GM12878 (cell line): Measurements from ENCODE around the gene CNIH1.

ENCODE experiments used
- CTCF ChIP-seq, 3 experiments: IDR thresholded peaks in 2 of 3; conservative IDR thresholded peaks in 1 of 3; 2 replicates each; pipeline ENCODE4 v1.5.1; 2011; ENCODE audit warnings: low read depth in 3 of 3, low read length in 3 of 3, mild to moderate bottlenecking in 3 of 3, control low read depth in 2 of 3, moderate library complexity in 2 of 3, inconsistent platforms in 1 of 3, mixed read lengths in 1 of 3; ENCODE audit not compliant: control insufficient read depth in 2 of 3, insufficient read depth in 1 of 3; ENCODE audit errors: extremely low read depth in 1 of 3
- EZH2 ChIP-seq: IDR thresholded peaks from 2 replicates; pipeline ENCODE4 v1.6.1; 2012; ENCODE audit warnings: low read depth, mild to moderate bottlenecking, control low read depth, inconsistent platforms, low read length, borderline replicate concordance; ENCODE audit not compliant: control insufficient read depth
- HCFC1 ChIP-seq: fragments of 150-350 bp; IDR thresholded peaks from 2 replicates; pipeline ENCODE4 v1.6.1; 2014; ENCODE audit warnings: low read length
- MAX ChIP-seq: IDR thresholded peaks from 2 replicates; pipeline ENCODE4 v1.6.1; 2012; ENCODE audit warnings: low read depth, low read length, improper control_type of control experiment
- POLR2A ChIP-seq: IDR thresholded peaks from 2 replicates; pipeline ENCODE4 v1.6.1; 2011; ENCODE audit warnings: low read depth, mild to moderate bottlenecking, low read length
- RBBP5 ChIP-seq: fragments of 200-600 bp; sonication (generic); conservative IDR thresholded peaks from 2 replicates; pipeline ENCODE4 v1.6.1; 2016
- RFX5 ChIP-seq: IDR thresholded peaks from 2 replicates; pipeline ENCODE4 v1.6.1; 2011; ENCODE audit warnings: low read depth, low read length, improper control_type of control experiment
- SP1 ChIP-seq: IDR thresholded peaks from one replicate; pipeline ENCODE4 v1.6.1; 2011; ENCODE audit warnings: low read depth, low read length
- SREBF1 ChIP-seq: IDR thresholded peaks from 2 replicates; pipeline ENCODE4 v1.6.1; 2012; ENCODE audit warnings: mild to moderate bottlenecking, low read length
- ZBTB40 ChIP-seq: fragments of 450-650 bp; IDR thresholded peaks from 2 replicates; pipeline ENCODE4 v1.6.1; 2016; ENCODE audit warnings: mild to moderate bottlenecking, moderate library complexity, borderline replicate concordance

- TF ChIP-seq CTCF (IDR thresholded peaks at IDR 0.05 in 2 of 3, conservative IDR thresholded peaks at IDR 0.05 in 1 of 3; ENCODE audit: control insufficient read depth in 2 of 3, extremely low read depth in 1 of 3, insufficient read depth in 1 of 3, low read depth in 3 of 3, low read length in 3 of 3) (no peak), RFX5 (no peak), MAX (no peak), HCFC1 (no peak), ZBTB40 (no peak), RBBP5 (no peak), EZH2 (no peak), SREBF1 (no peak), POLR2A (no peak), SP1 (no peak)
Measured at GRCh38 chr14:54490445-54491175, 49.4 kb upstream of the CNIH1 start.
